Neural progenitor cell (in vitro differentiated cells): ENCODE results near the gene MAD1L1.

Experiments used
- EZH2 ChIP-seq: fragments of 200-600 bp; sonication (generic); IDR thresholded peaks from 2 replicates; pipeline ENCODE4 v1.6.1; 2017; ENCODE audit warnings: antibody characterized with exemption, mild to moderate bottlenecking, moderate library complexity
- EZH2phosphoT487 ChIP-seq: fragments of 200-600 bp; sonication (generic); IDR thresholded peaks from 2 replicates; pipeline ENCODE4 v1.6.1; 2017; ENCODE audit warnings: antibody characterized with exemption
- TF ChIP-seq, protein P1 (sequence below): fragments of 200-600 bp; sonication (generic); IDR thresholded peaks from 2 replicates; pipeline ENCODE4 v1.5.1; 2017; ENCODE audit warnings: antibody characterized with exemption, mild to moderate bottlenecking

DNA sequence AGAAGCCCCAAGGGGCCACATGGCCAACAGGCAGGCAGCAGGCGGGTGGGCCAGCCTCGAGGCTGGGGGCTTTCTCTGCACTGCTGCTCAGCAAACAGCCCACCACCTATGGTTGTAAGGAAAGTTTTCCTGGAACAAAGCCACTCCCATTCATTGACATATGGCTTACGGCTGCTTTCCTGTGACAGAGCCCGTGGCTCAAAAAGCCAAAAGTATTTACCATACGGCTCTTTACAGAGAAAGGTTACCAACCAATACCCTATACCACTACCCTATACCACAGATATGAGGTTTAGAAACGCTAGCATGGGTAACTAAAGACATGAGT is 152.7 kb downstream of the MAD1L1 start:
- TF ChIP-seq, protein P1, sequence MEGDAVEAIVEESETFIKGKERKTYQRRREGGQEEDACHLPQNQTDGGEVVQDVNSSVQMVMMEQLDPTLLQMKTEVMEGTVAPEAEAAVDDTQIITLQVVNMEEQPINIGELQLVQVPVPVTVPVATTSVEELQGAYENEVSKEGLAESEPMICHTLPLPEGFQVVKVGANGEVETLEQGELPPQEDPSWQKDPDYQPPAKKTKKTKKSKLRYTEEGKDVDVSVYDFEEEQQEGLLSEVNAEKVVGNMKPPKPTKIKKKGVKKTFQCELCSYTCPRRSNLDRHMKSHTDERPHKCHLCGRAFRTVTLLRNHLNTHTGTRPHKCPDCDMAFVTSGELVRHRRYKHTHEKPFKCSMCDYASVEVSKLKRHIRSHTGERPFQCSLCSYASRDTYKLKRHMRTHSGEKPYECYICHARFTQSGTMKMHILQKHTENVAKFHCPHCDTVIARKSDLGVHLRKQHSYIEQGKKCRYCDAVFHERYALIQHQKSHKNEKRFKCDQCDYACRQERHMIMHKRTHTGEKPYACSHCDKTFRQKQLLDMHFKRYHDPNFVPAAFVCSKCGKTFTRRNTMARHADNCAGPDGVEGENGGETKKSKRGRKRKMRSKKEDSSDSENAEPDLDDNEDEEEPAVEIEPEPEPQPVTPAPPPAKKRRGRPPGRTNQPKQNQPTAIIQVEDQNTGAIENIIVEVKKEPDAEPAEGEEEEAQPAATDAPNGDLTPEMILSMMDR = no peak
- TF ChIP-seq EZH2 (no peak), EZH2phosphoT487 (no peak)
